Measurements from ENCODE around the gene PSG7.
"Not testable (repeated sequence)": the region's sequence is repeated elsewhere in the genome, so short reads cannot be mapped to it uniquely, and the experiment has no call there.

PSG7 gene

GRCh38 chr19:42890446-42890845, 46.6 kb downstream of the PSG7 start:
- H2BK12ac ChIP-seq (ENCODE audit: low read length); H2AK5ac ChIP-seq (ENCODE audit: low read length); H2BK120ac ChIP-seq (ENCODE audit: insufficient read depth, low read length, poor library complexity); H3K79me2 ChIP-seq (ENCODE audit: control insufficient read depth, insufficient read depth, low read length, poor library complexity); H3K27me3 ChIP-seq (ENCODE audit: insufficient read depth, low read length); H3K23ac ChIP-seq (ENCODE audit: low read length); H3K18ac ChIP-seq (ENCODE audit: low read length); H3K9me3 ChIP-seq (ENCODE audit: insufficient read depth, low read depth, low read length); H3K4me3 ChIP-seq (ENCODE audit: low read depth, low read length); H3K4me2 ChIP-seq (ENCODE audit: low read length); H2AFZ ChIP-seq (ENCODE audit: insufficient read depth, low read length, poor library complexity); H3K4me1 ChIP-seq (ENCODE audit: control insufficient read depth in 1 of 2, insufficient read depth in 2 of 2, low read length in 2 of 2); H4K12ac ChIP-seq (ENCODE audit: low read depth, low read length); H4K8ac ChIP-seq (ENCODE audit: low read depth, low read length); H2BK5ac ChIP-seq (ENCODE audit: low read depth, low read length, poor library complexity); H3K36me3 ChIP-seq (ENCODE audit: control insufficient read depth in 1 of 2, insufficient read depth in 2 of 2, low read length in 2 of 2); H3K14ac ChIP-seq (ENCODE audit: low read length); H3K9ac ChIP-seq (ENCODE audit: low read length); H3K79me1 ChIP-seq (ENCODE audit: low read length); H3K27ac ChIP-seq (ENCODE audit: low read depth, low read length); H3K4ac ChIP-seq (ENCODE audit: low read depth, low read length); H4K91ac ChIP-seq (ENCODE audit: low read depth, low read length): not testable (repeated sequence)
- DNase-seq = peak; percentile 53 to 79
- no CpG with 5 or more reads among the region's 7 CpGs for WGBS (ENCODE audit: extremely low coverage, insufficient coverage, insufficient read length)

GRCh38 chr19:42887876-42888445, 49.0 kb downstream of the PSG7 start:
- not testable (repeated sequence) for H3K14ac ChIP-seq (ENCODE audit: low read length); H3K9ac ChIP-seq (ENCODE audit: low read length); H3K4me3 ChIP-seq (ENCODE audit: low read depth, low read length)

GRCh38 chr19:42882730-42883129, 54.3 kb downstream of the PSG7 start:
- no CpG with 5 or more reads among the region's 2 CpGs for WGBS (ENCODE audit: extremely low coverage, insufficient coverage, insufficient read length)
- not testable (repeated sequence) for H3K18ac ChIP-seq (ENCODE audit: low read length); H4K12ac ChIP-seq (ENCODE audit: low read depth, low read length); H4K91ac ChIP-seq (ENCODE audit: low read depth, low read length); H3K4me1 ChIP-seq (ENCODE audit: control insufficient read depth in 1 of 2, insufficient read depth in 2 of 2, low read length in 2 of 2); H3K36me3 ChIP-seq (ENCODE audit: control insufficient read depth in 1 of 2, insufficient read depth in 2 of 2, low read length in 2 of 2); DNase-seq; H2AK5ac ChIP-seq (ENCODE audit: low read length); H3K9ac ChIP-seq (ENCODE audit: low read length); H2BK12ac ChIP-seq (ENCODE audit: low read length); H3K23ac ChIP-seq (ENCODE audit: low read length); H3K79me1 ChIP-seq (ENCODE audit: low read length); H2BK120ac ChIP-seq (ENCODE audit: insufficient read depth, low read length, poor library complexity); H3K27me3 ChIP-seq (ENCODE audit: insufficient read depth, low read length); H4K8ac ChIP-seq (ENCODE audit: low read depth, low read length); H3K4me2 ChIP-seq (ENCODE audit: low read length); H3K27ac ChIP-seq (ENCODE audit: low read depth, low read length); H3K14ac ChIP-seq (ENCODE audit: low read length); H2AFZ ChIP-seq (ENCODE audit: insufficient read depth, low read length, poor library complexity); H3K4ac ChIP-seq (ENCODE audit: low read depth, low read length); H3K79me2 ChIP-seq (ENCODE audit: control insufficient read depth, insufficient read depth, low read length, poor library complexity); H3K4me3 ChIP-seq (ENCODE audit: low read depth, low read length); H2BK5ac ChIP-seq (ENCODE audit: low read depth, low read length, poor library complexity)
- peaks cover 27% of the 10 kb centered on the region for H3K9me3 ChIP-seq (ENCODE audit: insufficient read depth, low read depth, low read length)

More at GRCh38 chr19:42887876-42888445, 49.0 kb downstream of the PSG7 start:
- H3K4ac ChIP-seq (ENCODE audit: low read depth, low read length); H4K91ac ChIP-seq (ENCODE audit: low read depth, low read length); H3K79me1 ChIP-seq (ENCODE audit: low read length); H2AK5ac ChIP-seq (ENCODE audit: low read length); H3K9me3 ChIP-seq (ENCODE audit: insufficient read depth, low read depth, low read length); H3K18ac ChIP-seq (ENCODE audit: low read length); H2BK12ac ChIP-seq (ENCODE audit: low read length); H2BK5ac ChIP-seq (ENCODE audit: low read depth, low read length, poor library complexity); DNase-seq; H3K27me3 ChIP-seq (ENCODE audit: insufficient read depth, low read length); H3K27ac ChIP-seq (ENCODE audit: low read depth, low read length); H3K23ac ChIP-seq (ENCODE audit: low read length); H3K4me2 ChIP-seq (ENCODE audit: low read length); H3K79me2 ChIP-seq (ENCODE audit: control insufficient read depth, insufficient read depth, low read length, poor library complexity); H3K4me1 ChIP-seq (ENCODE audit: control insufficient read depth in 1 of 2, insufficient read depth in 2 of 2, low read length in 2 of 2); H2AFZ ChIP-seq (ENCODE audit: insufficient read depth, low read length, poor library complexity); H2BK120ac ChIP-seq (ENCODE audit: insufficient read depth, low read length, poor library complexity); H4K12ac ChIP-seq (ENCODE audit: low read depth, low read length); H3K36me3 ChIP-seq (ENCODE audit: control insufficient read depth in 1 of 2, insufficient read depth in 2 of 2, low read length in 2 of 2); H4K8ac ChIP-seq (ENCODE audit: low read depth, low read length): not testable (repeated sequence)

- not testable (repeated sequence) for H3K4me1 ChIP-seq (ENCODE audit: control insufficient read depth in 1 of 2, insufficient read depth in 2 of 2, low read length in 2 of 2); H3K27me3 ChIP-seq (ENCODE audit: insufficient read depth, low read length); H2BK12ac ChIP-seq (ENCODE audit: low read length); H3K9ac ChIP-seq (ENCODE audit: low read length); H3K14ac ChIP-seq (ENCODE audit: low read length); H3K36me3 ChIP-seq (ENCODE audit: control insufficient read depth in 1 of 2, insufficient read depth in 2 of 2, low read length in 2 of 2); H3K79me1 ChIP-seq (ENCODE audit: low read length); H2BK5ac ChIP-seq (ENCODE audit: low read depth, low read length, poor library complexity); DNase-seq; H3K27ac ChIP-seq (ENCODE audit: low read depth, low read length); H3K79me2 ChIP-seq (ENCODE audit: control insufficient read depth, insufficient read depth, low read length, poor library complexity); H2AK5ac ChIP-seq (ENCODE audit: low read length); H2BK120ac ChIP-seq (ENCODE audit: insufficient read depth, low read length, poor library complexity); H4K8ac ChIP-seq (ENCODE audit: low read depth, low read length); H4K12ac ChIP-seq (ENCODE audit: low read depth, low read length); H3K18ac ChIP-seq (ENCODE audit: low read length); H2AFZ ChIP-seq (ENCODE audit: insufficient read depth, low read length, poor library complexity); H3K4me2 ChIP-seq (ENCODE audit: low read length); H4K91ac ChIP-seq (ENCODE audit: low read depth, low read length); H3K23ac ChIP-seq (ENCODE audit: low read length); H3K4ac ChIP-seq (ENCODE audit: low read depth, low read length); H3K4me3 ChIP-seq (ENCODE audit: low read depth, low read length)
- H3K9me3 ChIP-seq (ENCODE audit: insufficient read depth, low read depth, low read length) = peaks cover 25% of the 10 kb centered on the region
- WGBS (ENCODE audit: extremely low coverage, insufficient coverage, insufficient read length) = no CpG with 5 or more reads among the region's 5 CpGs
Measured at GRCh38 chr19:42882010-42882409, 55.0 kb downstream of the PSG7 start.
